Measurements from ENCODE around the gene STAT5B.
"Not testable (repeated sequence)": the region's sequence is repeated elsewhere in the genome, so short reads cannot be mapped to it uniquely, and the experiment has no call there.

The STAT5B gene

DNA sequence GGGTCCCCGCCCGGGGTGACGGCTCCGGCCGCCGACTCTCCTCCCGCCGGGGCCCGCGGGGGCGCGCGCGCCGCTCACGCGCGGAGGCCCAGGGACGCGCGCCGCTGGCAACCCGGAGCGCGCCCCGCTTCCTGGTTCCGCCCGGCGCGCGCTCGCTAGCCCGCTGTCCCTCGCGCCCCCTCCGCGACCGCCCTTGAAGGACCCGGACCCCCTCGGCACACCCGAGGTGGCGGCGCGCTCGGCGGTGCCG is at the start of gene STAT5B:
TSS of gene STAT5B (minus strand) at position 33 of the 250 bp plus-strand sequence. CDS start 44,264 bp downstream, outside the sequence.
- no peak for TF ChIP-seq CTCF (IDR thresholded peaks at IDR 0.05; ENCODE audit: extremely low read depth, insufficient read depth, missing control alignments)
- DNase-seq (ENCODE audit: low spot score) = peak; percentile 94
- in situ Hi-C loops (cut with MboI; ENCODE audit: low pct_unique_long_range_greater_than_20kb, low sequenced_read_pairs, unreplicated experiment) = no loop called here

DNA sequence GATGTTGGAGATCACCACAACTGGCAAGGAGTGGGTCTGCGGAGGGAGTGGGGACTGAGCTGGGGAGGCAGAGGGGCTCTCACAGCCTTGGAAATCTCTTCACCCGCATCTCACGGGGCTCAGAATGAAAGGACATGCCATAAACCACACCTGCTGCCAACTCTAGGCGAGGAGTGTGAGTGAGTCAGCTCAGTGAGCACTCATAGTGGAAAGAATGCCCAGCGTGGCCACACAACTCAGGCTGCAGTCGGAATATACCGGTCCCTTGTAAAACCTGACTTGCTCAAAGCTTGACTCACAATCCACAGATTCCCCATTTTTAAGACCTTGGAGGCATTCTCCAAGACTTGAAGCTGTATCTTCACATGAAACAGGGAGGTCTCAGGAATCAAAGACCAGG is 48.8 kb upstream of the STAT5B start:
- no peak for TF ChIP-seq CTCF (IDR thresholded peaks at IDR 0.05; ENCODE audit: extremely low read depth, insufficient read depth, missing control alignments)
- no peak for DNase-seq (ENCODE audit: low spot score)
- in situ Hi-C loops (cut with MboI; ENCODE audit: low pct_unique_long_range_greater_than_20kb, low sequenced_read_pairs, unreplicated experiment) = no loop called here

DNA sequence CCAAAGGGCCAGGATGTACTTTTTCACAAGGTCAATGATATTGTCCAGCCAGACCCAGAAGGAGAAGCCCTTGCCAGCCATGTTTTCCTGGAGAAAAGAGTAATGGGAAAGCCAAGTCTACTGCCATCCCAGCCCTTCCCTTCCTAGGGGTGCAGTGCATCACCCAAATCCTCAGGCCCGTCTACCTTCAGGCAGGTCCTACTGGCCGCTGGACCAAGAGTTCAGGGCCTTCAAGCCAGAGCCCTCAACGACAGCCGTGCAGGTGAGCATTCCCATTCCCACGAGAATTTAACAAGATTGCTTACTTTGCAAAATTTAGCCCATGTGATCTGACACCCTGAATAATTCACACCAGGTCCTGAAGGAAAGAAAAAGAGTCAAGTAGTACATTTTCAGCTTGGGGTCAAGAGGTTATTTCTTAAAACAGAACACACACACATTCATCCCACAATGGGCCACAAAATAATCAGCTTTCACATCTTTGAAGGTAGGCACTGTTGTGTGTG is 47.1 kb upstream of the STAT5B start:
- in situ Hi-C loops (cut with MboI; ENCODE audit: low pct_unique_long_range_greater_than_20kb, low sequenced_read_pairs, unreplicated experiment) = loop anchor here (5.0 to 25.0 kb wide), 2 partner anchors 74 to 189 kb away; no protein-coding TSS in a partner anchor
- no peak for DNase-seq (ENCODE audit: low spot score)
- no peak for TF ChIP-seq CTCF (IDR thresholded peaks at IDR 0.05; ENCODE audit: extremely low read depth, insufficient read depth, missing control alignments)

GRCh38 chr17:42322382-42323267 is 46.4 kb upstream of the STAT5B start:
- DNase-seq (ENCODE audit: low spot score) = peak; percentile 87
- in situ Hi-C loops (cut with MboI; ENCODE audit: low pct_unique_long_range_greater_than_20kb, low sequenced_read_pairs, unreplicated experiment) = loop anchor here (5.0 to 25.0 kb wide), 2 partner anchors 75 to 190 kb away; no protein-coding TSS in a partner anchor
- peak; percentile 99 for TF ChIP-seq CTCF (IDR thresholded peaks at IDR 0.05; ENCODE audit: extremely low read depth, insufficient read depth, missing control alignments)

DNA sequence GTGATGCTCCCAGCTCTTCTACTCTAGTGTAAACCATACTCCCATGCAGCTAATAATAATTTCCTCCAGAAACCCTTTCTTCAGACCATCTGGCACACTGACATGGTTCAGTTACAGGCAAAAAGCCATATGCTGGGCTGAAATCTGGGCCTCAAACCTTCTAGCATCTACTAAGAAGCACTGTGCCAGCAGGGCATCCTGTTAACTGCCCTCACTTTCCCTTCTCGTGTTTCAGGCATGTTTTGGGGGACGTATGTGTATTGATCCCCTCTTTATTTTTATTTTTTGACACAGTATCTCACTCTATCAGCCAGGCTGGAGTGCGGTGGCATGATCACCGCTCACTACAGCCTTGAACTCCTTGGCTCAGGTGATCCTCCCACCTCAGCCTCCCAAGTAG is 45.4 kb upstream of the STAT5B start:
- no peak for DNase-seq (ENCODE audit: low spot score)
- in situ Hi-C loops (cut with MboI; ENCODE audit: low pct_unique_long_range_greater_than_20kb, low sequenced_read_pairs, unreplicated experiment) = loop anchor here (5.0 to 25.0 kb wide), 2 partner anchors 76 to 191 kb away; no protein-coding TSS in a partner anchor
- TF ChIP-seq CTCF (IDR thresholded peaks at IDR 0.05; ENCODE audit: extremely low read depth, insufficient read depth, missing control alignments) = no peak

GRCh38 chr17:42317967-42318366 is 41.8 kb upstream of the STAT5B start:
- in situ Hi-C loops (cut with MboI; ENCODE audit: low pct_unique_long_range_greater_than_20kb, low sequenced_read_pairs, unreplicated experiment) = loop anchor here (25.0 kb wide), 1 partner anchor 194 kb away; no protein-coding TSS in a partner anchor
- DNase-seq (ENCODE audit: low spot score) = not testable (repeated sequence)

GRCh38 chr17:42317266-42317845 is 41.2 kb upstream of the STAT5B start:
- TF ChIP-seq CTCF (IDR thresholded peaks at IDR 0.05; ENCODE audit: extremely low read depth, insufficient read depth, missing control alignments) = no peak
- in situ Hi-C loops (cut with MboI; ENCODE audit: low pct_unique_long_range_greater_than_20kb, low sequenced_read_pairs, unreplicated experiment) = loop anchor here (25.0 kb wide), 1 partner anchor 195 kb away; no protein-coding TSS in a partner anchor
- DNase-seq (ENCODE audit: low spot score) = no peak
